ENCODE data around the gene VPS13D.

The VPS13D gene

DNA sequence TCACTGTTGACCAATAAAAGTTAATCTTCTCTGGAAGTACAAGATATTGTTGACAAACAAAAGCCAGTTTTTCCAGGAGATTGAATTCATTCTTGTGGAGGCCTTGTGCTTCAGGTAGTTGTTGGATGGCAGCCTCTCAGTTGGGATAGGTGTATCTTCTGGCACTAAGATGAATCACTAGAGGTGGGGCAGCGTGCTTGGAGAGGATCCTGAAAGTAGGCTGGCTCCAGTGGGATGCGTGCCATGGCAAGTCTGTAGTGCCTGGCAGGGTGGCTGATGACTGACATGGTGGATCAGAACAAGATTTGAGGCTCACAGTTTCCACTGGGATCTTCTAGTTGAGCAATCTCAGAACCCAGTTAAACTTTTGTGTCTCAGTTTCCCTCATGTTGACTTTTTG lies 2.4 kb downstream of the VPS13D start:
- DNase-seq = no peak

- DNase-seq = no peak
Measured at GRCh38 chr1:12244078-12244477, 14.2 kb downstream of the VPS13D start.

- no peak for DNase-seq
Measured at GRCh38 chr1:12244585-12244984, 14.8 kb downstream of the VPS13D start.

- no peak for DNase-seq
Measured at GRCh38 chr1:12245116-12245515, 15.3 kb downstream of the VPS13D start.

GRCh38 chr1:12245733-12246132 lies 15.9 kb downstream of the VPS13D start:
- DNase-seq = no peak

DNA sequence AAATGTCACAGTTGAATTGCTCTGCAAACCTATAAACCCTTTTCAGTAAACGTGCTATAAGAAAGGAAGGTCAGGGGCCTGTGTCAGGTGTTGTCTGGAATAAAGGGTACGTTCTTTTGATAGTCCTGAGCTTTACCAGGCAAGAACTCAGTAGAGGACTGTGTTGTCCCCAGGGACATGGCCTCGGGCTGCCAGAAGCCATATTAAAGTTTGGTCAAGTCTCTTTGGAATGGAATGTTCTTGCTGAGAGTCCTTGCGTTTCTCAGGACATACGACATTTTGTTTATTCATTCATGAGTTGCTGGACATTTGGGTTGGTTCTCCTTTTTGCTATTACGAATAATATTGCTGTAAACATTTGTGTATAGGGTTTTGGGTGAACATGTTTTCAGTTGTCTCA lies 16.8 kb downstream of the VPS13D start:
- no peak for DNase-seq

GRCh38 chr1:12249181-12249580 lies 19.4 kb downstream of the VPS13D start:
- DNase-seq = no peak

DNA sequence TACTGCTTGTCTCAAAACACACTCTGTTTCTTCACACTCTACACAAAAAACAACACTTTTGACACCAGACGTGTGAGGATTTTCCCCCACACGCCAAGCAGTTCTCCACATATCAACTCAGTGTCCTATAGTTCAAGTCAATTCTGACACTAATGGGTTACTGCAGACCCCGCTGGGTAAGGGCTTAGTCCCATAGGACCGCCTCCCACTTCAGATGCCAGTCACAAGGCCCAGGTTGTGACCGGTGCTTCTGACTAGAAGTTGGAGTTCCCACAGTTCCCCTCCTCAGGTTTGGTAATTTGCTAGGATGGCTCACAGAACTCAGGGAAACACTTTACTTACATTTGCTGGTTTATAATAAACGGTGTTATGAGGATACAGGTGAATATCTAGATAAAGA lies 19.9 kb downstream of the VPS13D start:
- no peak for DNase-seq

DNA sequence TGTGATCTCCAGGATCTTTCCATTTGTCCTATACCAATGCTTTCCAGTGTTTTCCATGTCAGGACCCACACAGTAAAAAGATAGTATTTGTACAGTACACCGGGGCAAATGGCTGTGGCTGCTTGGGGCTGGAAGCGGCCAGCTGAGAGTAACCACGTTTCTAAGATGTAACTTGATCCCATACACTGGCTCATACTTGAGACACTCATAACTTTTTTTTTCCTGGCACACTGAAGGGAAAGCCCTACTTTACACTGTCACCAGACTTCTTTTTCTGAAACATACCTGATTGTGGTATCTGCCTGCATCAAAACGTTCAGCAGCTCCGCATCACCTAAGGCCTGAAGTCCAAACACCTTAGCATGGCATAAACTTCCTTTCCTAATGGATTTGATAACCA lies 21.6 kb downstream of the VPS13D start:
- DNase-seq = no peak

GRCh38 chr1:12255913-12256312 lies 26.1 kb downstream of the VPS13D start:
- no peak for DNase-seq

GRCh38 chr1:12258272-12258671 lies 28.4 kb downstream of the VPS13D start:
- no peak for DNase-seq

- DNase-seq = no peak
Measured at GRCh38 chr1:12269351-12269750, 39.5 kb downstream of the VPS13D start.

DNA sequence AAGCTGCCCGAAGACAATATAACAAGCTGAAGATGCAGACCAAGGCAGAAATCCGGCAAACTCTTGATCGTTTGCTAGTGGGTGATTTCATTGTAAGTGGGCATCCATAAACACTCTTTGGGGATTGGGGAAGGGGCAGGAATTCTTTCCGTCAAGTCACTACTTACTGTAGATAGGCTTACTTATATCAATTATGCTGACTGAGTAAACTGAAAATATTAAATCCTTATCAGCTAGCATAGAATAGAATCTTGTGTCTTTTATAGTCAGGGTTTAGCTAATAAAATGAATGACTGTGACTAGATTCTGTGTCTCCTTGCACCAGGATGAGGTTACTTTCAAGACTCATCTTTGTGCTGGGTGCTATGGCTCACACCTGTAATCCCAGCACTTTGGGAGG lies 41.2 kb downstream of the VPS13D start:
- no peak for DNase-seq

- DNase-seq = no peak
Measured at GRCh38 chr1:12272770-12273169, 42.9 kb downstream of the VPS13D start.

GRCh38 chr1:12275370-12275769 lies 45.5 kb downstream of the VPS13D start:
- DNase-seq = peak; percentile 16

GRCh38 chr1:12276225-12276624 lies 46.4 kb downstream of the VPS13D start:
- DNase-seq = peak; percentile 6

- DNase-seq = no peak
Measured at GRCh38 chr1:12279003-12279402, 49.2 kb downstream of the VPS13D start.

DNA sequence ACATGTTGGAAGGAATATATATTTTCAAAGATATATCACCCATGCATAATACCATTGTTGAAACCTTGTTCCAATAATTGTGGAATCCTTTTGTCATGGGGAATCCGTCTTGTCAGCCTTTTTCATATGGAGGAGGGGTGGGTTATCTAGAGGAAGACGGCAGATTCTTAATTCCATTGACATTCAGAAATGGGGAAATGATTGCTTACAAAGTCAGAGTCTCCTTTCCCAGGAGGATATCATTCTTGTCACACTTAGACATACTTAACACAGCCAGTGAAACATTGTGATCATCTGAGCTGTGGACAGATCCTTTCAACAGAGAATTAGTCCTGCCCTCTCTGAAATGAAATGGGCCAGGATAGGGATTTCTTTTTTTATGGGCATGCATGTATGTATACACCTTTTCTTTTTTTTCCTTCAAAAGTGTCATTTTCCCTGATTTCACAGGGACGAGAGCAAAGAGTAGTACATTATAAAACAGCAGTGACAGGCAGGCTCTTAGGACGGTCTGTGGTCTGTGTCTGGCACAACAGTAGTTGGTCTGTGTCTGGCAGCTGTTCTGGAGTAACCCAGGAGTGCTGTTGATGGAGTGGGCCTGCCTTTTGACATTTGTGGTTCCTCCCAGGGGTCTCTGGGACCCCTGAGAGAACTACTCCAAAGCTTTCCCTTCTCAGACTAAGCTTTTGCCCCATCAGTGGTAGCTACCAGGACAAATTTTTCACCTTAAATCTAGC lies 50.1 kb downstream of the VPS13D start:
- DNase-seq = no peak

DNA sequence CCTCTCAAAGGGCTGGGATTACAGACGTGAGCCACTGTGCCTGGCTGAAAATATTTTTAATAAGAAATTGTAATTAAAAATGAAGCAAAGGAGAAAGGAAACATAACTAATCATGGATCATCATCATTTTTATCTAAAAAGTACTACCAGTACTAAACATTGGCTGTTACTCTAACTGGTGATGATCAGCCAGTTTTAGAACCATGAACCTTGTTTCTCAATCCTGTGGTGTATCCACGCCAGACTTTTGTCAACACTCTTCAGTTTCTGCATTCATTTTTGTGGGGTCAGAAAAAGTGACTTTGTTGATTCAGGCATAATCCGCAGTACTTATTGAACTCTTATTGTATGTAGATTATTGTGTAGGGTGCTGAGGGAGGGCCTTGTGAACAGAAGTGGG lies 52.3 kb downstream of the VPS13D start:
- DNase-seq = no peak

GRCh38 chr1:12284486-12284885 lies 54.7 kb downstream of the VPS13D start:
- DNase-seq = no peak

GRCh38 chr1:12285496-12286143 lies 55.8 kb downstream of the VPS13D start:
- DNase-seq = no peak

DNA sequence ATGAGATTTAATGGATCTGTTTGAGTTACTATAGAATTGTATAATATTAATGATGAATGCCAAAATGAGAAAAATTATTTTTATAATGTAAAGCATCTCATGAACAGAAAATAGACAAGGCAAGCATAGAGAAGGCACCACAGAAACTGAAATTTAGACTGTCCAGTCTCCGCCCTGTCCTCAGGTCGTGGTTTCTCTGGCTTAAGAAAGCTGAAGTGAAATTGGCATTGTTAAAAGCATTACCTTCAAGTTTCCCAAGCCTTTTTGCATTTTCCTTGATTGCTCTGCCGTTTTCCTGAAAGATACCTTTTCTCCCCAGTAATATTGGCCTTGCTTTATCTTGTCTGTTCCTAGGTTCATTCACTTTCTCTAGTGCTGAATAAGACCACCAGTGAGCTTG lies 58.0 kb downstream of the VPS13D start:
- no peak for DNase-seq

- DNase-seq = no peak
Measured at GRCh38 chr1:12290828-12291227, 61.0 kb downstream of the VPS13D start.

DNA sequence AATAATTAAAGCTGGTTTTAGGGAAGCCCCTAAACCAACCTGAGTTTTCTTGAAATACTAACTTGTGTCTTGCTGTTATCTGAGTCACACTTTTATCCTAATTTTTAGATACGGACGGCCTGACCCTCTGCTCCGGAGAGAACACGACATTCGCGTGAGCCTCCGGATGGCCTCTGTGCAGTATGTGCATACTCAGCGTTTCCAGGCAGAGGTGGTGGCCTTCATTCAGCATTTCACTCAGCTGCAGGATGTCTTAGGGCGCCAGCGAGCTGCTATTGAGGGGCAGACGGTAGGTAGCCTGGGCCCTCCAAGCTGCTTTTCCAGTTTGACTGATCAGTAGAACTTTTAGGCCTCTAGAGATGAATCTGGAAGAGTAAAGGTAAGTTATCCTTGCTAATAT lies 63.6 kb downstream of the VPS13D start:
- no peak for DNase-seq

DNA sequence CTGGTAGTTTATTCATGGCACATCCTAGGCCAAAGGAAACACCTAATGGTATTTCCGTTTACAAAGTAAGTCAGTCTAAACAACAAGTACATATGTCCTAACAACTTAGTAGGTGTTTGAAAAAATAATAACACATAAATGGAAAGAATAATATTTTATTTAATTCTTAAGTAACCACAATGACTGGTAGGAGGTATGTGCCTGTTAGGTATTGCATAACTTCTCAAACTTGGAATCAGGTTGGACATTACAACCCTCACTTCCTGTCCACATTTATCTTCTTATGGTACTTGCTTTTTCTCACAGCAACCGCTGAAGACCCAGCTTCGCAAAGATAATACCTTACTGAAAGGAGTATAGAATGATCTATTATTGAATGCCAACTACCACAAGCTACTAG lies 64.2 kb downstream of the VPS13D start:
- no peak for DNase-seq
